Measurements from ENCODE around the gene TSR1.

DNA sequence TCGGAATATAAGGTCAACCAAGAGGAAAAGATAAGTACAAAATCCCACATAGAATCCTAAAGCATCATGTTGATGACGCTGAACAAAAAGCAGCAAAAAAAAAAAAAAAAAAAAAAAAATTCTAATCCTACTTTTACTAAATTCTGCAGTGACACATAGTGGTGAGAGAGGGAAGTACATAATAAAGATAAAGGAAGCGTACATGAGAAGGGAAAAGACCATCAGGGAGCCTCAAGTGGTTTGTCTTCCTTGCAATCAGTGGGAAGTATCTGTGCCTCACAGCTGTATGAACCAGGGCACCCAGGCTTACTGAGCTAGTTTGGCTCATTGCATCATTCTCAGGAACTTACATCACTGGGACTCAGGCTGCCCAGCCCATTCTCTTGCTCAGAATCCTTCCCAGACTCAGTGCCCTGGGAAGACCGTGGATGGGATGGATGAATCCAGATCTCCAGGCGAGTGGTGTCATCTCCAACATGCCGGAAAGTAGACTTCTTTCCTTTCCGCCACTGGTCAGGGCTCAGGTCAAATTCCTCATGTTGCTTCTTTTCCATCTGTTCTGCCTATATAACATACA, 53.9 kb downstream of the TSR1 start:
- TF ChIP-seq, protein P1, sequence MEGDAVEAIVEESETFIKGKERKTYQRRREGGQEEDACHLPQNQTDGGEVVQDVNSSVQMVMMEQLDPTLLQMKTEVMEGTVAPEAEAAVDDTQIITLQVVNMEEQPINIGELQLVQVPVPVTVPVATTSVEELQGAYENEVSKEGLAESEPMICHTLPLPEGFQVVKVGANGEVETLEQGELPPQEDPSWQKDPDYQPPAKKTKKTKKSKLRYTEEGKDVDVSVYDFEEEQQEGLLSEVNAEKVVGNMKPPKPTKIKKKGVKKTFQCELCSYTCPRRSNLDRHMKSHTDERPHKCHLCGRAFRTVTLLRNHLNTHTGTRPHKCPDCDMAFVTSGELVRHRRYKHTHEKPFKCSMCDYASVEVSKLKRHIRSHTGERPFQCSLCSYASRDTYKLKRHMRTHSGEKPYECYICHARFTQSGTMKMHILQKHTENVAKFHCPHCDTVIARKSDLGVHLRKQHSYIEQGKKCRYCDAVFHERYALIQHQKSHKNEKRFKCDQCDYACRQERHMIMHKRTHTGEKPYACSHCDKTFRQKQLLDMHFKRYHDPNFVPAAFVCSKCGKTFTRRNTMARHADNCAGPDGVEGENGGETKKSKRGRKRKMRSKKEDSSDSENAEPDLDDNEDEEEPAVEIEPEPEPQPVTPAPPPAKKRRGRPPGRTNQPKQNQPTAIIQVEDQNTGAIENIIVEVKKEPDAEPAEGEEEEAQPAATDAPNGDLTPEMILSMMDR (IDR thresholded peaks at IDR 0.05), result peak; percentile 53 to 86 (median 60)
- no peak for TF ChIP-seq POLR2A (IDR thresholded peaks at IDR 0.05)

Measured in adrenal gland (tissue), 5 donors.